ENCODE results near the gene TAOK2.

GRCh38 chr16:29984764-29985147 is 11.1 kb downstream of the TAOK2 start:
- no peak for TF ChIP-seq CTCF (IDR thresholded peaks at IDR 0.05)
- no peak for TF ChIP-seq EP300 (IDR thresholded peaks at IDR 0.05)
- no peak for TF ChIP-seq POLR2A (IDR thresholded peaks at IDR 0.05)
- no peak for TF ChIP-seq POLR2AphosphoS5 (IDR thresholded peaks at IDR 0.05)
